Measurements from ENCODE around the gene BSN. TPM values are rescaled to one million over a fixed set of nuclear protein-coding genes. Genes with fewer than 3 reads are reported as not detected.

The BSN gene
- total RNA-seq, 1 donor from 2014 or later = 0.67 TPM

GRCh38 chr3:49617390-49618013 is 63.2 kb downstream of the BSN start:
- Mint-ChIP-seq H3K27ac (peak overlapping the region; percentile 44), H3K36me3 (no peaks in the 10 kb centered on the region), H3K27me3 (ENCODE audit: low read depth) (peaks cover 18% of the 10 kb centered on the region), H3K4me1 (peaks cover 20% of the 10 kb centered on the region), H3K4me3 (no peak overlapping the region), H3K9me3 (peaks cover under 1% of the 10 kb centered on the region)
- DNase-seq (ENCODE audit: low spot score in 2 of 2, unreplicated experiment in 2 of 2) = no peak
- no peak for TF ChIP-seq CTCF (IDR thresholded peaks at IDR 0.05; ENCODE audit: unreplicated experiment)

GRCh38 chr3:49618412-49618811 is 64.1 kb downstream of the BSN start:
- Mint-ChIP-seq H3K27ac (no peak overlapping the region), H3K27me3 (ENCODE audit: low read depth) (peaks cover 18% of the 10 kb centered on the region), H3K4me1 (peaks cover 20% of the 10 kb centered on the region), H3K9me3 (no peaks in the 10 kb centered on the region), H3K36me3 (no peaks in the 10 kb centered on the region), H3K4me3 (no peak overlapping the region)
- DNase-seq (ENCODE audit: low spot score in 2 of 2, unreplicated experiment in 2 of 2) = no peak
- TF ChIP-seq CTCF (IDR thresholded peaks at IDR 0.05; ENCODE audit: unreplicated experiment) = no peak

GRCh38 chr3:49619649-49620048 is 65.4 kb downstream of the BSN start:
- H3K4me1 Mint-ChIP-seq = peaks cover 20% of the 10 kb centered on the region
- TF ChIP-seq CTCF (IDR thresholded peaks at IDR 0.05; ENCODE audit: unreplicated experiment) = no peak
- no peaks in the 10 kb centered on the region for H3K9me3 Mint-ChIP-seq
- no peak overlapping the region for H3K27ac Mint-ChIP-seq
- H3K4me3 Mint-ChIP-seq = no peak overlapping the region
- no peaks in the 10 kb centered on the region for H3K36me3 Mint-ChIP-seq
- H3K27me3 Mint-ChIP-seq (ENCODE audit: low read depth) = peaks cover 18% of the 10 kb centered on the region
- no peak for DNase-seq (ENCODE audit: low spot score in 2 of 2, unreplicated experiment in 2 of 2)

- no peaks in the 10 kb centered on the region for H3K36me3 Mint-ChIP-seq
Measured at GRCh38 chr3:49620728-49621127, 66.5 kb downstream of the BSN start.

GRCh38 chr3:49623071-49623470 is 68.8 kb downstream of the BSN start:
- no peak for DNase-seq (ENCODE audit: low spot score in 2 of 2, unreplicated experiment in 2 of 2)
- TF ChIP-seq CTCF (IDR thresholded peaks at IDR 0.05; ENCODE audit: unreplicated experiment) = no peak
- Mint-ChIP-seq H3K36me3 (no peaks in the 10 kb centered on the region), H3K27ac (no peak overlapping the region), H3K4me3 (no peak overlapping the region), H3K4me1 (peaks cover 2% of the 10 kb centered on the region), H3K27me3 (ENCODE audit: low read depth) (peaks cover 19% of the 10 kb centered on the region), H3K9me3 (no peaks in the 10 kb centered on the region)

More at GRCh38 chr3:49620728-49621127, 66.5 kb downstream of the BSN start:
- Mint-ChIP-seq H3K4me1 (peaks cover 18% of the 10 kb centered on the region), H3K27ac (no peak overlapping the region), H3K9me3 (no peaks in the 10 kb centered on the region), H3K4me3 (no peak overlapping the region), H3K27me3 (ENCODE audit: low read depth) (peaks cover 18% of the 10 kb centered on the region)
- no peak for TF ChIP-seq CTCF (IDR thresholded peaks at IDR 0.05; ENCODE audit: unreplicated experiment)
- DNase-seq (ENCODE audit: low spot score in 2 of 2, unreplicated experiment in 2 of 2) = no peak
